A549 (cell line): ENCODE data around the gene BCL2L12.

ENCODE experiments used
- CBX8 ChIP-seq: fragments of 200-600 bp; sonication (generic); IDR thresholded peaks from 2 replicates; pipeline ENCODE4 v1.6.1; 2016
- FOXS1 ChIP-seq: fragments of 250-450 bp; sonication (Bioruptor Pico); IDR thresholded peaks from 2 replicates; pipeline ENCODE4 v1.5.0; 2020; ENCODE audit warnings: mild to moderate bottlenecking, moderate library complexity
- GATA3 ChIP-seq: IDR thresholded peaks from 2 replicates; pipeline ENCODE4 v1.6.1; 2012; ENCODE audit warnings: borderline replicate concordance
- JUN ChIP-seq, 2 experiments: fragments of >200 bp; sonication (Bioruptor Twin); formaldehyde crosslinking; IDR thresholded peaks; 2 replicates in 1 of 2; 3 replicates in 1 of 2; pipeline ENCODE4 v1.6.1; 2016 to 2017
- JUNB ChIP-seq: fragments of >200 bp; sonication (Bioruptor Twin); formaldehyde crosslinking; IDR thresholded peaks from 2 replicates; pipeline ENCODE4 v1.6.1; 2016
- POLR2A ChIP-seq: IDR thresholded peaks from 2 replicates; pipeline ENCODE4 v1.6.1; 2012; ENCODE audit warnings: mild to moderate bottlenecking, low read length
- TP53 ChIP-seq: fragments of 250-450 bp; sonication (Bioruptor Pico); IDR thresholded peaks from 2 replicates; pipeline ENCODE4 v1.5.0; 2021; ENCODE audit warnings: mild to moderate bottlenecking, moderate library complexity
- ZSCAN20 ChIP-seq: fragments of 250-450 bp; sonication (Bioruptor Pico); IDR thresholded peaks from 2 replicates; pipeline ENCODE4 v1.8.0; 2022; ENCODE audit warnings: mild to moderate bottlenecking, moderate library complexity
- TF ChIP-seq, protein P1 (sequence below): fragments of >200 bp; sonication (Bioruptor Twin); formaldehyde crosslinking; IDR thresholded peaks from 3 replicates; pipeline ENCODE4 v1.5.1; 2016
- TF ChIP-seq, protein P2 (sequence below): IDR thresholded peaks from 2 replicates; pipeline ENCODE4 v1.6.1; 2012
- TF ChIP-seq, protein P3 (sequence below): fragments of 450-650 bp; IDR thresholded peaks from 2 replicates; pipeline ENCODE4 v1.6.1; 2014; ENCODE audit warnings: antibody characterized with exemption

DNA sequence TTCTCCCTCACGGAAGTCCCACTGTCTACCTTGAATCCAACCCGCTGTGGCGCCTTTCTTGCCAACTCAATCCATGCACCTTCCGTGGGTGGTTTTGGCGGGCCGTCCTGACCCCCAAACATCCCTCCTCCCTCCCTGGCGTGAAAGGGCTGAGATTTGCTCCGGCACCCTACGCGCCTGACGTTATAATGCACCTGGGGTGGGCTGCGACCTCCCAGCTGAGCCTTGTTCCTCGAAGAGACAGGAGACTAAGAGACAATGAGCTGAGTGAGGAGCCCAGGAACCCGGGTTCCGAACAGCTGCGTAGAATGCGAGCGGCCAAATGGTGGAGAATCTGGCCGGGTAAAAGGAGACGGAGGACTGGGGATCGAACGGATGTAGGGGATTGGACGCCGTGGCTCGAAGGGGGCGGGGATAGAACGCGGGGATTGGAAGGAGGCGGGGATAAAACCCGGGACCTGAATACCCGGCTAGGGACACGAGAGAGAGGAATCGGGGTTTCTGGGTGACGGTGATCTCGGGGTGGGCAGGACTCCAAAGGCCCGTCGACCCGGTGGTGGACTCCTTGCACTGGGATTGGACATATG lies 25.0 kb downstream of the BCL2L12 start, which contains the start of gene CPT1C:
- TF ChIP-seq POLR2A (no peak), CBX8 (no peak), TP53 (no peak), ZSCAN20 (CRISPR knock-in tag) (no peak), FOXS1 (no peak), JUNB (no peak), JUN (IDR thresholded peaks at IDR 0.05) (no peak), GATA3 (no peak)
- TF ChIP-seq, protein P1, sequence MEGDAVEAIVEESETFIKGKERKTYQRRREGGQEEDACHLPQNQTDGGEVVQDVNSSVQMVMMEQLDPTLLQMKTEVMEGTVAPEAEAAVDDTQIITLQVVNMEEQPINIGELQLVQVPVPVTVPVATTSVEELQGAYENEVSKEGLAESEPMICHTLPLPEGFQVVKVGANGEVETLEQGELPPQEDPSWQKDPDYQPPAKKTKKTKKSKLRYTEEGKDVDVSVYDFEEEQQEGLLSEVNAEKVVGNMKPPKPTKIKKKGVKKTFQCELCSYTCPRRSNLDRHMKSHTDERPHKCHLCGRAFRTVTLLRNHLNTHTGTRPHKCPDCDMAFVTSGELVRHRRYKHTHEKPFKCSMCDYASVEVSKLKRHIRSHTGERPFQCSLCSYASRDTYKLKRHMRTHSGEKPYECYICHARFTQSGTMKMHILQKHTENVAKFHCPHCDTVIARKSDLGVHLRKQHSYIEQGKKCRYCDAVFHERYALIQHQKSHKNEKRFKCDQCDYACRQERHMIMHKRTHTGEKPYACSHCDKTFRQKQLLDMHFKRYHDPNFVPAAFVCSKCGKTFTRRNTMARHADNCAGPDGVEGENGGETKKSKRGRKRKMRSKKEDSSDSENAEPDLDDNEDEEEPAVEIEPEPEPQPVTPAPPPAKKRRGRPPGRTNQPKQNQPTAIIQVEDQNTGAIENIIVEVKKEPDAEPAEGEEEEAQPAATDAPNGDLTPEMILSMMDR, result no peak
- TF ChIP-seq, protein P2, sequence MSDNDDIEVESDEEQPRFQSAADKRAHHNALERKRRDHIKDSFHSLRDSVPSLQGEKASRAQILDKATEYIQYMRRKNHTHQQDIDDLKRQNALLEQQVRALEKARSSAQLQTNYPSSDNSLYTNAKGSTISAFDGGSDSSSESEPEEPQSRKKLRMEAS, result no peak
- TF ChIP-seq, protein P3, sequence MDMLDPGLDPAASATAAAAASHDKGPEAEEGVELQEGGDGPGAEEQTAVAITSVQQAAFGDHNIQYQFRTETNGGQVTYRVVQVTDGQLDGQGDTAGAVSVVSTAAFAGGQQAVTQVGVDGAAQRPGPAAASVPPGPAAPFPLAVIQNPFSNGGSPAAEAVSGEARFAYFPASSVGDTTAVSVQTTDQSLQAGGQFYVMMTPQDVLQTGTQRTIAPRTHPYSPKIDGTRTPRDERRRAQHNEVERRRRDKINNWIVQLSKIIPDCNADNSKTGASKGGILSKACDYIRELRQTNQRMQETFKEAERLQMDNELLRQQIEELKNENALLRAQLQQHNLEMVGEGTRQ, result no peak
